Nucleus accumbens (tissue), 56 donors: ENCODE results near the gene ENC1.

Experiments used
- DNase-seq, 56 donors: peaks; one replicate each; lab custom pipeline; 2025; lab: John Stamatoyannopoulos, UW

The ENC1 gene

GRCh38 chr5:74633695-74634094 is 6.8 kb downstream of the ENC1 start:
- DNase-seq = no peak

- DNase-seq = no peak
These were observed 7.6 kb downstream of the ENC1 start for GRCh38 chr5:74632947-74633356.

GRCh38 chr5:74631081-74631953 is 9.2 kb downstream of the ENC1 start:
- no peak for DNase-seq

GRCh38 chr5:74630453-74631066 is 10.0 kb downstream of the ENC1 start:
- no peak for DNase-seq

- no peak for DNase-seq
These were observed 11.2 kb downstream of the ENC1 start for GRCh38 chr5:74629326-74629725.

GRCh38 chr5:74628359-74628758 is 12.2 kb downstream of the ENC1 start:
- no peak for DNase-seq

GRCh38 chr5:74627646-74628279 is 12.8 kb downstream of the ENC1 start:
- no peak for DNase-seq

- no peak for DNase-seq
These were observed 13.9 kb downstream of the ENC1 start for GRCh38 chr5:74626386-74627222.

- no peak for DNase-seq
These were observed 14.7 kb downstream of the ENC1 start for GRCh38 chr5:74625742-74626241.

- no peak for DNase-seq
These were observed 15.5 kb downstream of the ENC1 start for GRCh38 chr5:74624931-74625505.

- DNase-seq = no peak
These were observed 16.0 kb downstream of the ENC1 start for GRCh38 chr5:74624501-74624900.

- no peak for DNase-seq
These were observed 16.6 kb downstream of the ENC1 start for GRCh38 chr5:74623748-74624408.

- DNase-seq = no peak
These were observed 17.4 kb downstream of the ENC1 start for GRCh38 chr5:74623006-74623611.

- DNase-seq = no peak
These were observed 18.4 kb downstream of the ENC1 start for GRCh38 chr5:74622122-74622521.

GRCh38 chr5:74621492-74621891 is 19.0 kb downstream of the ENC1 start:
- DNase-seq = no peak

- DNase-seq = no peak
These were observed 21.2 kb downstream of the ENC1 start for GRCh38 chr5:74619308-74619707.

GRCh38 chr5:74618106-74618505 is 22.4 kb downstream of the ENC1 start:
- no peak for DNase-seq

GRCh38 chr5:74617202-74617601 is 23.3 kb downstream of the ENC1 start:
- no peak for DNase-seq
